NCI-H128 (cell line): ENCODE data around the gene SCUBE2.
A peak's percentile ranks its signal among the peaks of the same experiment; 100 is the strongest.
"Not testable (repeated sequence)": the region's sequence is repeated elsewhere in the genome, so short reads cannot be mapped to it uniquely, and the experiment has no call there.

Source experiments
- DNase-seq: peaks from one replicate; lab custom pipeline; 2025; ENCODE audit not compliant: unreplicated experiment; lab: John Stamatoyannopoulos, UW

The SCUBE2 gene

GRCh38 chr11:9013373-9013772 is 78.0 kb downstream of the SCUBE2 start:
- DNase-seq: no peak

GRCh38 chr11:9009538-9009937 is 81.9 kb downstream of the SCUBE2 start:
- DNase-seq: not testable (repeated sequence)

GRCh38 chr11:9008661-9009060 is 82.7 kb downstream of the SCUBE2 start:
- no peak for DNase-seq

GRCh38 chr11:9008011-9008550 is 83.3 kb downstream of the SCUBE2 start:
- no peak for DNase-seq

- no peak for DNase-seq
Measured at GRCh38 chr11:9005087-9005486, 86.3 kb downstream of the SCUBE2 start.

GRCh38 chr11:9004183-9004926 is 87.0 kb downstream of the SCUBE2 start:
- peak; percentile 13 for DNase-seq

GRCh38 chr11:9003573-9004182 is 87.7 kb downstream of the SCUBE2 start, which contains the start of gene NRIP3:
NRIP3 (minus strand) TSS chr11:9004001; CDS start chr11:9003935, 66 bp downstream.
- peak; percentile 60 for DNase-seq

GRCh38 chr11:9002920-9003572 is 88.4 kb downstream of the SCUBE2 start:
- no peak for DNase-seq

GRCh38 chr11:9001736-9002135 is 89.7 kb downstream of the SCUBE2 start:
- DNase-seq: no peak

GRCh38 chr11:8998017-8998416 is 93.4 kb downstream of the SCUBE2 start:
- no peak for DNase-seq

GRCh38 chr11:8997451-8997850 is 93.9 kb downstream of the SCUBE2 start:
- DNase-seq: no peak

- no peak for DNase-seq
Measured at GRCh38 chr11:8989453-8989852, 101.9 kb downstream of the SCUBE2 start.

GRCh38 chr11:8988329-8989234 is 102.8 kb downstream of the SCUBE2 start:
- DNase-seq: no peak

GRCh38 chr11:8987446-8987845 is 104.0 kb downstream of the SCUBE2 start:
- DNase-seq: no peak

GRCh38 chr11:8986772-8987171 is 104.6 kb downstream of the SCUBE2 start:
- DNase-seq: not testable (repeated sequence)

GRCh38 chr11:8985462-8985861 is 105.9 kb downstream of the SCUBE2 start:
- DNase-seq: no peak

- DNase-seq: no peak
Measured at GRCh38 chr11:8983552-8983951, 107.8 kb downstream of the SCUBE2 start.

GRCh38 chr11:8980485-8980884 is 110.9 kb downstream of the SCUBE2 start:
- DNase-seq: no peak

- not testable (repeated sequence) for DNase-seq
Measured at GRCh38 chr11:8979365-8979764, 112.0 kb downstream of the SCUBE2 start.

- DNase-seq: no peak
Measured at GRCh38 chr11:8973121-8973520, 118.3 kb downstream of the SCUBE2 start.

GRCh38 chr11:8971924-8972316 is 119.5 kb downstream of the SCUBE2 start:
- DNase-seq: no peak
